GM18870 (cell line): ENCODE results near the gene OR5B17.
"Not testable (repeated sequence)": the region's sequence is repeated elsewhere in the genome, so short reads cannot be mapped to it uniquely, and the experiment has no call there.

Source experiments
- ATAC-seq: cut with Tn5 transposase; IDR thresholded peaks from one replicate; pipeline ENCODE4 v1.9.1; 2021; ENCODE audit warnings: moderate library complexity; ENCODE audit not compliant: unreplicated experiment

OR5B17 gene

DNA sequence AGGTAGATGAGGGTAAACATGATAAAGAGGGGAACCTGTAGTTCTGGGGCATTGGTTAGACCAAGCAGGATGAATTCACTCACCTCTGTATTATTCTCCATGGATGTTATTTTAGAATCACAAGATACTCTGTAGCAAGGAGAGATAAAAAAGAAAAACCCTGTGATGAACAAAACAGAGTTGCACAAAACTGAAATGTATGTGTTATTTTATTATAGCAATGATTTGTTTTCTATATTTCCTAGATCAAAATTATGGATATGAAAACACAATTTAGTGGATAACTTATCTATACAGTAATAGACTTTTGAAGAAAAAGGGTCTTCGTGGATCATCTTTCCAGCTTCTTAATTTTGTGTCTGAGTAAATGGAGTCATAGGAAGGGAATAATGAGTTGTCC, at the start of gene OR5B17:
Gene OR5B17 (minus strand): TSS at position 101 of the 400 bp plus-strand sequence. CDS start 0 bp downstream, at position 101.
- ATAC-seq = no peak

DNA sequence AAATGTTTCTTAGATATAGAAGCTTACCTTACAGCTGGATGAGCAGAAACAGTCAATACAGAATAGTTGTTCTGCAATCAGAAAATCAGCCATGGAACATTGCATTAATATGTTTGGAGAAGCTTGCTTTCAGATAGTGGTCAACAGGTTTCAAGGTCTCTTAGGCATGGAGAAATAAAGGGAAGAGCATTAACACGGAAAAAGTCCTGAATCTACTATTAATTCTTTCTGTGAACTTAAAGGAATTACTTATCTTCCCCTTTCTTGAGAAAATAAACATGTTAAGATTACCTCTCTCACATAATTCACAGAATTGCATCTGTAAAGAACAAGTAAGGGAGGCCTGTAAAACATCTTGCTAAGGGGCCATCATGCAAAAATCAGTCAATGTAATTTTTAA, 47.9 kb upstream of the OR5B17 start, which contains the start of gene OR5B3:
Gene OR5B3 (minus strand): TSS at position 101 of the 400 bp plus-strand sequence. CDS start 3,465 bp downstream, outside the sequence.
- ATAC-seq = no peak

DNA sequence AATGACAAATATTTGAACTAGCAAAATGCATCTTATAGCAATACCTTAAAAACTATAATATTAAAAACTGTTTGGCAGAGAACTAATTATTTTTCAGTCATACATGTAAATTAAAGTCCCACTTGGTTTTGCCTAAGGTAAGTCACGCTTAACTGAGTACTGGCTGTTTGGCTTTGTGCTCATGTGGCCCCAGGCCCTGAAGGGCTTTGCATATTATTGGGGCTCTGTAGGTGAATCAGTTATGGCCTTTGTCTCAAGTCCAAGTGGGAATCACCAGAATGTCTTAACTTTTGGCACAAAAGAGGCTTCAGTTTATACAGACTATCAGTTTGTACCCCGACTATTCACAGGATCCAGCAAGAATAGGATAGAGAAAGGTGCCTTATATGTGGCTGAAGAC, 40.8 kb upstream of the OR5B17 start:
- not testable (repeated sequence) for ATAC-seq

- no peak for ATAC-seq
Observed at GRCh38 chr11:58395581-58395980, 36.7 kb upstream of the OR5B17 start.

DNA sequence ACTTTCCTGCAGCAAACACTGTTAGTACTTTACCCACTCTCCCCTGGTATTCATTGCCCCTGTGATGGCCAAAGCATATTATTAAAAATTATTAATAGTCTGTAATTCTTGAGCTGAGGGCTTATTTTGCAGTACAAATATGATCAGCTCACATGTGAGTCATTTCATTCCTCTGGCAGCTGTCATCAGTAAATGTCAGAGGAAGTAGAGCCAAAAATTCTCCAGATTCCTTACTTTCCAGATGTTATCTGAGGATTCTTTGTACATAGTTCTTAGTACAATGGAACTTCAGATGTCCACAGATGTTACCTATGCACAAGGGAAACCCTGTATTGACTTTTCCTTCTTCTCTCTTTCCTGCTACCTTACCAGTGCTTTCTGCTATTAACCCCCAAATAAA, 35.3 kb upstream of the OR5B17 start:
- ATAC-seq = no peak

GRCh38 chr11:58392746-58393145, 33.9 kb upstream of the OR5B17 start:
- no peak for ATAC-seq

- no peak for ATAC-seq
Observed at GRCh38 chr11:58391879-58392278, 33.0 kb upstream of the OR5B17 start.

DNA sequence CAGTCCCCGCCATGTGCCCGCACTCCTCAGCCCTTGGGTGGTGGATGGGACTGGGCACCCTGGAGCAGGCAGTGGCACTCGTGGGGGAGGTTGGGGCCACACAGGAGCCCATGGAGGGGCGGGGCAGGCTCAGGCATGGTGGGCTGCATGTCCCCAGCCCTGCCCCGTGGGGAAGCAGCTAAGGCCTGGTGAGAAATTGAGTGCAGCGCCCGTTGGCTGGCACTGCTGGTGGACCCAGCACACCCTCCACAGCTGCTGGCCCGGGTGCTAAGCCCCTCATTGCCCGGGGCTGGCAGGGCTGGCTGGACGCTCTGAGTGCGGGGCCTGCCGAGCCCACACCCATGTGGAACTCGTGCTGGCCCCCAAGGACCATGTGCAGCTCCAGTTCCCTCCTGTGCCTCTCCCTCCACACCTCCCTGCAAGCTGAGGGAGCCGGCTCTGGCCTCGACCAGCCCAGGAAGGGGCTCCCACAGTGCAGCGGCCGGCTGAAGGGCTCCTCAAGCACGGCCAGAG, 31.7 kb upstream of the OR5B17 start:
- no peak for ATAC-seq

DNA sequence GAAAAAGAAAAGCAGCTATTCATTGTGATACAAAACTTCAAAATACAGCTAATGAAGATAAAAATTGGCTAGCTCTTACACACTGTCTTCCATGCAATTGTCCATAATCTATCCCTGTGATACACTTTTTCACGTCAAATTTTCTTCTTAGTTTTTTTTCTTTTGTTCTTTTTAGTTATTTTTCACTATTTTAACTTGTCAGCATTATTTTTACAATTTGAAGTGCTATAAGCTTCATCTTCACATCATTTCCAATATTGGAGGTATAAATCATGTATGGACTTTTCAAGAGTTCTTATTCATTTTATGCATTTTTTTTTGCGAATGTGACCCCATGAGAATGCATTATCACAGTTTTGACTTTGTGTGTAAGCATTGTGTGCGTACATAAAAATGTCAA, 4.1 kb downstream of the OR5B17 start:
- no peak for ATAC-seq

DNA sequence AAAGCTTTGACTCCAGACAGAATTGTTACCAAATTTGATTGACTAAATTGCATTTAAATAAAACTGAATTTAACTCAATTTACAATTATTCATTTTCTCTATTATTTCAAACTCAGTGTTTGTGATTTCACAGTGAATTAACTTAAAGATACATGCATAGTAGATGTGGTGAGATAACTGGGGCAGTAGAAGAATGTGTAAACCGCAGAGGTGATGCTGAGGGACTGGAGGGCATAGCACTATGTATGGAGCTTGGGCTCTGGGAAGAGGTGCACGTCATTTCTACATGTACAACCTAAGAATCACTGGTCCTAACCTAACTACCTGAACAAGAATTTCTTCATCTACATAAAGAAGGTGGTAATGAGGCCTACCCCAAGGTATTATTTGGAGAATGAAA, 13.7 kb downstream of the OR5B17 start:
- no peak for ATAC-seq

DNA sequence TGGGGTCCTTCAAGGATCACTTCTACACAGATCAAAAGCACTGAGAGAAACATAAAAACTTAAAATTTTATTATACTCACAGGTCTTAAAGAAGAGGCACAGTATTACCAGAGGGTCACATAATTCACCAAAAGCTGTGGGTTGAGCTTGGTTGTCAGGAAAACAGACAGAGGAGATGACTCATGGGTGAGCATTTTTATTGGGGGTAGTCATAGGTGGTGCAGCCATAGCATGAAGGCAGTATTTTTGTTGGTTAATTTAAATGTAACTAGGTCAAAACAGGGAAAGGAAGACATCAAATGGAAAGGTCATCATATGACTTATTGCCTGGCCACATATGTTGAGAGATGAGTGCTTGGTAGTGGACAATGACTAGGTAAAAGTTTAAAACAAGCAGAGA, 24.2 kb downstream of the OR5B17 start:
- ATAC-seq = no peak

- no peak for ATAC-seq
Observed at GRCh38 chr11:58330861-58331260, 28.0 kb downstream of the OR5B17 start.

DNA sequence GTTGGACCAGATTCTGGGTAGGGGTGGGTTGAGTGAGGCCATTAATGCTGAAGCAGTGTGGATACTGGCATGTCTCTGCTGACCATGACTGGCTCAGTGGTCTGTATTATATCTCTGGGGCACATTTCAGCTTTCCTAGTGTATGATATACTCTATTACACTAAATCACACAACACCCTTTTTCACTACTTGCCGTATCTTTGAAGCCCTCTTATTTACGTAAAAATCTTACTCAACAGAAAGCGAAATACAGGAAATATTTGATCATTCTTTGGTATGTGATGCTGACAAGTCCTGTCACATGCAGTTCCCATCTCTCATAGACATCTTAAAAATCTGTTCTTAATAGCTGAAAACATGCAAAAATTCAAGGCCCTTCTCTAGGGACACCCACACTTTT, 40.3 kb downstream of the OR5B17 start:
- ATAC-seq = no peak

DNA sequence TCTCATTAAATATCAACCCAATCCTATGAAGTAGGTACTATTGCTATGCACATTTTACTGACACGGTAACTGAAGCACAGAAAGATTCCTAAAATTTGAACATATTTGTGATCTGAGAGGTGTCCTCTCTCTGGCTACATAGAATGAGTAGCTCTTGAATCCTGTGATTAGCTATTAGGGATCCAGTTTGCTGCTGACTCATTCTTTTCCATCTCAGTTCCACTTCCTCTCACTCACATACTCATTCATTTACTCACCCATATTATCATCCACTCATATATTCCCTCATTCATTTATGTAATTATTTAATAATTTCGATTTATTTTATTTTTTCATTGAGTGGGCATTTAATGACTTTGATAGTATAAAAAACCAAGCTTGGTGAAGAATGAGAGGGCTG, 42.7 kb downstream of the OR5B17 start:
- ATAC-seq = peak; percentile 80
